BLaER1 treated with 17β-estradiol and CSF1 and Interleukin-3, amounts not matched to agents 10 nM and 100 nM (cell line): ENCODE data around the gene GAB1.

Experiments
- H3K27ac ChIP-seq, 11 experiments: shearing (Covaris generic); formaldehyde crosslinking; 2 replicates each; pipeline ENCODE4 v1.8.1; 2022
- H3K27me3 ChIP-seq, 11 experiments: shearing (Covaris generic); formaldehyde crosslinking; 2 replicates each; pipeline ENCODE4 v1.8.1; 2022
- H3K36me3 ChIP-seq, 11 experiments: shearing (Covaris generic); formaldehyde crosslinking; 2 replicates each; pipeline ENCODE4 v1.8.1; 2022
- H3K4me1 ChIP-seq, 10 experiments: shearing (Covaris generic); formaldehyde crosslinking; 2 replicates each; pipeline ENCODE4 v1.8.1; 2022
- H3K4me2 ChIP-seq, 11 experiments: shearing (Covaris generic); formaldehyde crosslinking; 2 replicates each; pipeline ENCODE4 v1.8.1; 2022
- H3K4me3 ChIP-seq, 10 experiments: shearing (Covaris generic); formaldehyde crosslinking; 2 replicates each; pipeline ENCODE4 v1.8.1; 2022
- H3K9ac ChIP-seq, 11 experiments: shearing (Covaris generic); formaldehyde crosslinking; 2 replicates each; pipeline ENCODE4 v1.8.1; 2022
- H3K9me3 ChIP-seq, 11 experiments: shearing (Covaris generic); formaldehyde crosslinking; replicated peaks in 1 of 11; 2 replicates each; pipeline ENCODE4 v1.8.1; 2022
- H4K20me1 ChIP-seq, 11 experiments: shearing (Covaris generic); formaldehyde crosslinking; 2 replicates each; pipeline ENCODE4 v1.8.1; 2022
- Cebpa-rat ChIP-seq, 11 experiments: shearing (Covaris generic); IDR thresholded peaks; 2 replicates each; pipeline ENCODE4 v1.8.1; 2022

The GAB1 gene

DNA sequence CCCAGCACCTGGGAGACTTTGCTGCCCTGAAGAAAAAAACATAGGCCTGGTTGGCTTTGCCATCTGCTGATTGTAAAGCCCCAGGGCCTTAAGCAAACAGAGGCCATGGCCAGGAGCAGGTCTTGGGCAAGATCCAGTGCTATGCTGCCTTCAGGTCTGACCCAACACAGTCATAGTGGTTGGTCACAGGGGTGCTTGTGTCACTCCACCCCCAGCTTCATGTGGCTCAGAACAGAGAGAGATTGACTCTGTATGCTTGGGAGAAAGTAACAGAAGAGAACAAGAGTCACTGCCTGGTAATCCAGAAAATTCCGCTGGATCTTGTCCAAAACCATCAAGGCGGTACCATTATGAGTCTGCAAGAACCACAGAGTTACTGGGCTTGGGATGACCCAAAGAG, 152.4 kb downstream of the GAB1 start:
- no peak for TF ChIP-seq Cebpa-rat (IDR thresholded peaks at IDR 0.05)
- no peak overlapping the region for H3K27ac ChIP-seq

DNA sequence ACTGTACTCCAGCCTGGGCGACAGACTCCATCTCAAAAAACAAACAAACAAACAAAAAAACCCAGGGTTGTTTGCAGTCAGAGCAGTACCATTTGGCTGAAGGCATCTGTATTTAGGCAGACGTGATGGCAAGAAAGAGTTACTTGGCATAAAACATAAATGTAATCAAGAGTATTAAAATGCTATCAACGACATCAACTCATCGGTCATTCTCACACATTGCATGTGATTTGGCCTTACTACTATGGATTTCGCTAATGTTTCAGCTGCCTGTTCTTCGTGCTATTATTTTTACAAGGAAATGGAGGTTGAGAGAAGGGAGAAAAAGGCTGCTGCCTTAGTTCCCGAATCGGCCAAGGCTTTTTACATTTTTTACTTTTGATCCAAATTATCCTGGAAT, 161.3 kb downstream of the GAB1 start:
- Histone ChIP-seq H3K27me3 (no peaks in the 10 kb centered on the region), H3K9ac (no peak overlapping the region), H4K20me1 (no peaks in the 10 kb centered on the region), H3K4me3 (no peak overlapping the region), H3K4me2 (no peak overlapping the region), H3K9me3 (peaks cover 0 to 7% (median 5%) of the 10 kb centered on the region in 11 experiments; a peak in 5 of 22 replicates), H3K36me3 (no peaks in the 10 kb centered on the region), H3K27ac (no peak overlapping the region), H3K4me1 (peaks cover 0 to 11% (median 4%) of the 10 kb centered on the region in 10 experiments; a peak in 8 of 20 replicates)
- no peak for TF ChIP-seq Cebpa-rat (IDR thresholded peaks at IDR 0.05)

More for the DNA sequence above, 152.4 kb downstream of the GAB1 start:
- Histone ChIP-seq H3K4me1 (no peaks in the 10 kb centered on the region), H3K9me3 (peaks cover 0 to 18% (median 5%) of the 10 kb centered on the region in 11 experiments; a peak in 9 of 22 replicates), H3K27me3 (no peaks in the 10 kb centered on the region), H3K4me2 (no peak overlapping the region), H3K4me3 (no peak overlapping the region), H4K20me1 (no peaks in the 10 kb centered on the region), H3K9ac (no peak overlapping the region), H3K36me3 (no peaks in the 10 kb centered on the region)

DNA sequence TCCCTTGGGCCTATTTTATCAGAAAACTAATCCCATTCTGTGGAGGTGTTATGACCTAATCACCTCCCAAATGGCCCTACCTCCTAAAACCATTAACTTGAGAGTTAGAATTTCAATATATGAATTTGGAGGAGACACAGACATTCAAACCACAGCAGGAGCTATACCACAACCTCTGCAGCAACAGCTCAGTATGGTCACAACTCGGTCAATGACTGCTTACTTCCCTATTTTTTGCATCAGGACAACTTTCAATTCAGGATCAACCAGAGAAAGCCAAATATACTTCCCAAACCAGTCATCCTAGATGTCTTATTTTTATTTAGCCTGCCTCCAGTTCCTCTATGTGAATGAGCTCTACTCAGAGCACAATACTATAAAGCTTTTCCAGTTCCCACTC, 165.6 kb downstream of the GAB1 start:
- H3K27me3 ChIP-seq, result no peaks in the 10 kb centered on the region
- peaks cover 0 to 7% (median 5%) of the 10 kb centered on the region in 11 experiments; a peak in 4 of 22 replicates for H3K9me3 ChIP-seq
- H3K36me3 ChIP-seq, result no peaks in the 10 kb centered on the region
- no peak for TF ChIP-seq Cebpa-rat (IDR thresholded peaks at IDR 0.05)
- no peak overlapping the region for H3K27ac ChIP-seq
- no peaks in the 10 kb centered on the region for H4K20me1 ChIP-seq
- peaks cover 0 to 14% (median 4%) of the 10 kb centered on the region in 10 experiments; a peak in 8 of 20 replicates for H3K4me1 ChIP-seq
- H3K4me2 ChIP-seq, result peak overlapping the region in 4 of 11 experiments; percentile 10 to 46 (median 16); a peak in 5 of 22 replicates
- H3K9ac ChIP-seq, result no peak overlapping the region
- no peak overlapping the region for H3K4me3 ChIP-seq

DNA sequence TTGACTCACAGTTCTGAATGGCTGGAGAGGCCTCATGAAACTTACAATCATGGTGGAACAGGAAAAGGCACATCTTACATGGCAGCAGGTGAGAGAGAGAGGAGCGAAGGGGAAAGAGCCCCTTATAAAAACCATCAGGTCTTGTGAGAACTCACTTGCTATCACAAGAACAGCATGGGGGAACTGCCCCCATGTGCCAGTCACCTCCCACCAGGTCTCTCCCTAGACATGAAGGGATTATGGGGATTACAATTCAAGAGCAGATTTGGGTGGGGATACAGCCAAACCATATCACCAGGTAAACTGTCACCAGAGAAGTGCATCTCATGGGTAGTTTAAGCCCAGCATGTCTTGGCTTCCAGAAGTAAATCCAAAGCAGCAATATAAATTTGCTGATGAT, 169.4 kb downstream of the GAB1 start:
- H3K4me1 ChIP-seq, result peaks cover 0 to 14% (median 4%) of the 10 kb centered on the region in 10 experiments; a peak in 8 of 20 replicates
- no peaks in the 10 kb centered on the region for H3K36me3 ChIP-seq
- no peaks in the 10 kb centered on the region for H4K20me1 ChIP-seq
- H3K27ac ChIP-seq, result no peak overlapping the region
- no peak overlapping the region for H3K9ac ChIP-seq
- H3K9me3 ChIP-seq, result peaks cover 0 to 3% (median 1%) of the 10 kb centered on the region in 11 experiments; a peak in 4 of 22 replicates
- H3K27me3 ChIP-seq, result no peaks in the 10 kb centered on the region
- no peak overlapping the region for H3K4me2 ChIP-seq
- no peak for TF ChIP-seq Cebpa-rat (IDR thresholded peaks at IDR 0.05)
- no peak overlapping the region for H3K4me3 ChIP-seq

DNA sequence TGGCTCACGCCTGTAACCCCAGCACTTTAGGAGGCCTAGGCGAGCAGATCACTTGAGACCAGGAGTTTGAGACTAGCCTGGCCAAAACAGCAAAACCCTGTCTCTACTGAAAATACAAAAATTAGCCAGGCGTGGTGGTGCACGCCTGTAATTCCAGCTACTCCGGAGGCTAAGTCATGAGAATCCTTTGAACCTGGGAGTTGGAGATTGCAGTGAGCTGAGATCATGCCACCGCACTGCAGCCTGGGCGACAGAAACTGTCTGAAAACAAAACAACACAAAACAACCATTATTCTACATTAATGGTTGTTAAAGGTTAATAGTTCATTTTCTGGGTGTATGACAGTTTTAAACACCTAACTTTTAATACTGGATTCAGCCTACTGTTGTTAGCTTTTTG, 175.2 kb downstream of the GAB1 start:
- H3K9ac ChIP-seq, result no peak overlapping the region
- H3K4me3 ChIP-seq, result no peak overlapping the region
- H3K36me3 ChIP-seq, result peaks cover 0 to 9% (median 0%) of the 10 kb centered on the region in 11 experiments; a peak in 10 of 22 replicates
- no peaks in the 10 kb centered on the region for H3K27me3 ChIP-seq
- peaks cover 12 to 29% (median 23%) of the 10 kb centered on the region in 10 experiments for H3K4me1 ChIP-seq
- no peaks in the 10 kb centered on the region for H3K9me3 ChIP-seq
- H4K20me1 ChIP-seq, result peaks cover 22 to 34% (median 31%) of the 10 kb centered on the region in 11 experiments; a peak in 21 of 22 replicates
- H3K4me2 ChIP-seq, result no peak overlapping the region
- TF ChIP-seq Cebpa-rat (IDR thresholded peaks at IDR 0.05), result no peak
- H3K27ac ChIP-seq, result no peak overlapping the region

DNA sequence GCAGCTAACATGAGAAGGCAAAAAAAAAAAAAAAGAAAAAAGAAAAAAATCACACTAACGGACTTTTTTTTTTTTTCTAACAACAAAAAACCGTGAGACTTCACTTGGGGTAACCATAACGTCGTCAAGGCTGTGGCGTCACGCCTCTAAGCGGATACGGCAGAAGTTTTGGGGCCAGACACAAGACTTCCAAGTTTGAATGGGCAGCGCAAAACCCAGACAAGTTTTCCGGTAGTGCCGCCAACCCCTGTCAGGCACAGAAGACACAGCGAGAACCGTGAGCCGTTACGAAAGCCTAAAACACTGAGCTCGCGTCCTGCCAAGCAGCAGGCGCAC, 176.3 kb downstream of the GAB1 start:
- TF ChIP-seq Cebpa-rat (IDR thresholded peaks at IDR 0.05), result no peak
- H3K27me3 ChIP-seq, result no peaks in the 10 kb centered on the region
- peak overlapping the region; percentile 86 to 94 (median 93) for H3K9ac ChIP-seq
- H3K4me3 ChIP-seq, result peak overlapping the region; percentile 65 to 97 (median 89)
- no peaks in the 10 kb centered on the region for H3K9me3 ChIP-seq
- H3K4me1 ChIP-seq, result peaks cover 16 to 39% (median 30%) of the 10 kb centered on the region in 10 experiments
- H3K4me2 ChIP-seq, result peak overlapping the region; percentile 61 to 79 (median 73)
- H3K36me3 ChIP-seq, result peaks cover 8 to 19% (median 10%) of the 10 kb centered on the region in 11 experiments
- peaks cover 27 to 44% (median 41%) of the 10 kb centered on the region in 11 experiments; a peak in 21 of 22 replicates for H4K20me1 ChIP-seq
- peak overlapping the region; percentile 86 to 94 (median 91) for H3K27ac ChIP-seq

DNA sequence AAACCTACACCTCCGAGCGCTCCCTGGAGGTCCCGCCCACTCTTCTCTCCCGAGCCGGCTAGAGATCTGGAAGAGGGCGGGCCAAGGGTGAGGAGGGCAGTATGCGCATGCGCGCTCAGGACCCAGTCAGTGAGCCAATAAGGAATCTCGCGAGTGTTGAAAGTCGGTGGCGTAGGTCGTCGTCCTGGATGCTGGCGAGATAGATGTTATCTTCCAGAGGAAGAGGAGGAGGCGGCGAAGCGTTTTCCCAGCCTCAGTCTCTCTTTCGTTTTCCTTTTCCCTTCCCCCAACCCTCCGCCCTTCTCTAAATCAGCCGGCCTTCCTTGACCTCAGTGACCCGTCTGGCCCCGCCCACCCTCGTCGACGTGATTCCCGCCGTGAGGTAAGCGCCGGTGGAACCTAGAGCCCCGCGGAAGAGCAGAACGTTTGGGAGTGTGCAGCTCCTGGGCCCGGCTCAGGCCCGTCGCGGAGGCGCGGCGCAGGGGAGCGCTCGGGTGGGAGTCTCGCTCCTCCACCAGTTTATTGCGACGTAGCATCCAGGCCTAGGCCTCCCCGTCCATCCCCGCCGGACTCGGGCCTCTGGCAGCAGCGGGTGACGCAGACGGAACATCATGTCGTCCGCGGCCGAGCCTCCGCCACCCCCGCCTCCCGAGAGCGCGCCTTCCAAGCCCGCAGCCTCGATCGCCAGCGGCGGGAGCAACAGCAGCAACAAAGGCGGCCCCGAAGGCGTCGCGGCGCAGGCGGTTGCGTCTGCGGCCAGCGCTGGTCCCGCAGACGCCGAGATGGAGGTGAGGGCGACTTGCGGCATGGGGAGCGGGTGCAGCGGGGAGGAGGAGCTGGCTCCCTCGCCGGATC, 176.9 kb downstream of the GAB1 start, which contains the start of gene SMARCA5:
TSS of gene SMARCA5 (plus strand) at position 389 of the 855 bp plus-strand sequence. CDS start at position 612, 223 bp downstream.
- H3K36me3 ChIP-seq, result peaks cover 13 to 25% (median 15%) of the 10 kb centered on the region in 11 experiments
- no peaks in the 10 kb centered on the region for H3K27me3 ChIP-seq
- H3K4me1 ChIP-seq, result peaks cover 16 to 41% (median 30%) of the 10 kb centered on the region in 10 experiments
- TF ChIP-seq Cebpa-rat (IDR thresholded peaks at IDR 0.05), result no peak
- peak within 1 kb of the TSS; percentile 79 to 97 (median 91) for H3K4me2 ChIP-seq
- H3K9ac ChIP-seq, result peak within 1 kb of the TSS; percentile 86 to 94 (median 93)
- peak within 1 kb of the TSS; percentile 86 to 94 (median 91) for H3K27ac ChIP-seq
- peak within 1 kb of the TSS; percentile 65 to 97 (median 89) for H3K4me3 ChIP-seq
- no peaks in the 10 kb centered on the region for H3K9me3 ChIP-seq
- peaks cover 27 to 50% (median 47%) of the 10 kb centered on the region in 11 experiments; a peak in 21 of 22 replicates for H4K20me1 ChIP-seq

DNA sequence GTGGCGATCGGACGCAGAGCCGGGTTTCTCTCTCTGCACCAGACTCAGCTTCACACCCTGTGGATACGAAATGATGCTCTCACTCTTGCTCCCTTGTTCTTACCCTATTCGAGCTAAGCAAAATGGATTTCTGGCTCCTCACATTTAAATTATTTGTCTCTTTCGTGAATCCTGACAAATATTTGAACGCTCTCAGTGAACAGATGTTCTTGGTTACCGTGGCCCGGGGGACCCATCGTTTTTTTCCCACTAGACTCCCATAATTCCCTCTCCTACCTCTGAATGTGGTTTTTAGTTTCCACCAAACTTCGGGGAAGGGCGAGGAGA, 177.5 kb downstream of the GAB1 start:
- Histone ChIP-seq H3K4me3 (peak overlapping the region; percentile 65 to 97 (median 89)), H3K4me2 (peak overlapping the region; percentile 78 to 97 (median 91)), H3K9ac (peak overlapping the region; percentile 86 to 94 (median 93)), H3K4me1 (peaks cover 16 to 41% (median 30%) of the 10 kb centered on the region in 10 experiments), H3K27me3 (no peaks in the 10 kb centered on the region), H3K9me3 (no peaks in the 10 kb centered on the region), H3K27ac (peak overlapping the region; percentile 86 to 94 (median 91)), H4K20me1 (peaks cover 27 to 56% (median 53%) of the 10 kb centered on the region in 11 experiments; a peak in 21 of 22 replicates), H3K36me3 (peaks cover 19 to 31% (median 20%) of the 10 kb centered on the region in 11 experiments)
- no peak for TF ChIP-seq Cebpa-rat (IDR thresholded peaks at IDR 0.05)

DNA sequence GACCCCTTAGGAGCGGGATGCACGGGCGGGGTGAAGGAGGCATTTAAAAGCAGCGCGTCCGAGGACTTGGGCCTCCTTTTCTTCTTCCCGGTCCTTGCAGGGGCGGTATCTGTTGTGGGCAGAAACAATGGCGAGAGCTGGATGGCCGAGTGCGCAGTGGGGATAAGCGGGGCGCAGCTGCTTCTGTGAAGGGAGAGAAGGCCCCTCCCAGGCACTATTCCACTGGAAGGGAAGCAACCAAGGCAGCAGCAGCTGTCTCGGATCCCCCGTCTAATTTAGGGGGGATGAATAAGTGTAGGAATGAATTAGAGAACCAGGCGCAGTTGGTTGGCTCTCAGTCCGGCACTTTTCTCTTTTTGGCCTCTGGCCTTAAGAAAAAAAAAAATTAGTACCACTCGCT, 177.8 kb downstream of the GAB1 start:
- Histone ChIP-seq H4K20me1 (peaks cover 27 to 60% (median 56%) of the 10 kb centered on the region in 11 experiments; a peak in 21 of 22 replicates), H3K36me3 (peaks cover 22 to 35% (median 24%) of the 10 kb centered on the region in 11 experiments), H3K4me1 (peaks cover 16 to 41% (median 31%) of the 10 kb centered on the region in 10 experiments), H3K9ac (peak overlapping the region; percentile 86 to 94 (median 93)), H3K27me3 (no peaks in the 10 kb centered on the region), H3K4me2 (peak overlapping the region; percentile 78 to 97 (median 91)), H3K4me3 (peak overlapping the region; percentile 65 to 97 (median 89)), H3K27ac (peak overlapping the region; percentile 86 to 94 (median 91)), H3K9me3 (no peaks in the 10 kb centered on the region)
- TF ChIP-seq Cebpa-rat (IDR thresholded peaks at IDR 0.05), result no peak
